SK-N-SH (cell line): ENCODE measurements around the gene BCO2. TPM values are rescaled to one million over a fixed set of nuclear protein-coding genes. Genes with fewer than 3 reads are reported as not detected.

ENCODE experiments used
- CTCF ChIA-PET: fragments of 300-600, 350-600 bp; formaldehyde crosslinking; extraction: SDS; loops from one replicate; lab custom pipeline; 2021; lab: Yijun Ruan, JAX
- POLR2A ChIA-PET: fragments of 350-600 bp; sonication (Branson Sonifier 250); formaldehyde crosslinking; extraction: SDS; loops from one replicate; lab custom pipeline; 2020; ENCODE audit warnings: antibody characterized with exemption, inconsistent platforms; lab: Yijun Ruan, JAX
- DNase-seq: peaks from one replicate; pipeline ENCODE4 v3.0.0; 2012
- H2AFZ ChIP-seq: fragments of 200-600 bp; sonication (generic); 2 replicates; pipeline ENCODE4 v1.8.1; 2016; ENCODE audit warnings: antibody characterized with exemption, mild to moderate bottlenecking, low read depth
- H3F3A ChIP-seq: fragments of 200-600 bp; sonication (generic); replicated peaks from 2 replicates; pipeline ENCODE3; 2016; ENCODE audit warnings: antibody characterized with exemption, mild to moderate bottlenecking; ENCODE audit not compliant: insufficient read depth
- H3K27ac ChIP-seq, 2 experiments: fragments of 200-500 bp in 1 of 2; fragments of 200-600 bp in 1 of 2; sonication (Bioruptor generic) in 1 of 2; sonication (generic), shearing (Covaris generic) in 1 of 2; 2 replicates each; pipeline versions ENCODE4 v1.5.1 to v1.6.1; 2014 to 2016; ENCODE audit warnings: low read depth in 2 of 2, inconsistent platforms in 1 of 2, low read length in 1 of 2, mild to moderate bottlenecking in 1 of 2, mixed read lengths in 1 of 2
- H3K27me3 ChIP-seq: fragments of 200-600 bp; sonication (generic), shearing (Covaris generic); 2 replicates; pipeline ENCODE4 v1.6.1; 2016; ENCODE audit warnings: mixed run types; ENCODE audit not compliant: insufficient read depth
- H3K36me3 ChIP-seq, 2 experiments: fragments of 200-500 bp in 1 of 2; fragments of 200-600 bp in 1 of 2; sonication (Bioruptor generic) in 1 of 2; sonication (generic) in 1 of 2; replicated peaks in 1 of 2; 2 replicates each; pipeline versions ENCODE3 to v1.5.1; 2014 to 2016; ENCODE audit warnings: low read length in 1 of 2, mild to moderate bottlenecking in 1 of 2; ENCODE audit not compliant: insufficient read depth in 2 of 2, control insufficient read depth in 1 of 2
- H3K4me1 ChIP-seq, 2 experiments: fragments of 200-500 bp in 1 of 2; fragments of 200-600 bp in 1 of 2; sonication (Bioruptor generic) in 1 of 2; sonication (generic), shearing (Covaris generic) in 1 of 2; 2 replicates each; pipeline versions ENCODE4 v1.5.1 to v1.6.1; 2014 to 2016; ENCODE audit warnings: low read depth in 1 of 2, low read length in 1 of 2, mixed run types in 1 of 2; ENCODE audit not compliant: insufficient read depth in 2 of 2, control insufficient read depth in 1 of 2
- H3K4me2 ChIP-seq: fragments of 200-600 bp; sonication (generic), shearing (Covaris generic); 2 replicates; pipeline ENCODE4 v1.6.1; 2017; ENCODE audit warnings: mixed run types
- H3K4me3 ChIP-seq, 2 experiments: fragments of 200-500 bp in 1 of 2; fragments of 200-600 bp in 1 of 2; sonication (Bioruptor generic) in 1 of 2; sonication (generic), shearing (Covaris generic) in 1 of 2; 2 replicates each; pipeline versions ENCODE4 v1.5.1 to v1.8.1; 2014 to 2016; ENCODE audit warnings: low read depth in 2 of 2, inconsistent platforms in 1 of 2, low read length in 1 of 2, mild to moderate bottlenecking in 1 of 2, mixed read lengths in 1 of 2, moderate library complexity in 1 of 2
- H3K79me2 ChIP-seq: fragments of 200-600 bp; sonication (generic); 2 replicates; pipeline ENCODE4 v1.8.1; 2017; ENCODE audit warnings: mild to moderate bottlenecking; ENCODE audit not compliant: insufficient read depth
- H3K9ac ChIP-seq: fragments of 200-600 bp; sonication (generic); 2 replicates; pipeline ENCODE4 v1.6.1; 2017; ENCODE audit warnings: mixed run types
- H3K9me2 ChIP-seq: fragments of 200-600 bp; sonication (generic); 2 replicates; pipeline ENCODE4 v1.6.1; 2017; ENCODE audit warnings: mixed run types
- H3K9me3 ChIP-seq: fragments of 200-600 bp; sonication (generic); 2 replicates; pipeline ENCODE4 v1.6.1; 2017; ENCODE audit warnings: mixed run types, mild to moderate bottlenecking, moderate library complexity
- H4K20me1 ChIP-seq: fragments of 200-600 bp; sonication (generic); 2 replicates; pipeline ENCODE4 v1.6.1; 2017; ENCODE audit warnings: mild to moderate bottlenecking, mixed run types; ENCODE audit not compliant: insufficient read depth
- CHD2 ChIP-seq: fragments of 150-350 bp; IDR thresholded peaks from 2 replicates; pipeline ENCODE4 v1.6.1; 2018; ENCODE audit warnings: low read length; ENCODE audit not compliant: partially characterized antibody
- EP300 ChIP-seq, 2 experiments: IDR thresholded peaks; 2 replicates each; pipeline versions ENCODE4 v1.4.0 to v1.6.1; 2012; ENCODE audit warnings: borderline replicate concordance in 1 of 2, low read depth in 1 of 2, low read length in 1 of 2
- EZH2phosphoT487 ChIP-seq: fragments of 200-600 bp; sonication (generic); IDR thresholded peaks from 2 replicates; pipeline ENCODE4 v1.6.1; 2017; ENCODE audit warnings: low read depth, mixed run types, mild to moderate bottlenecking, antibody characterized with exemption, moderate library complexity, borderline replicate concordance
- FOSL2 ChIP-seq: IDR thresholded peaks from 2 replicates; pipeline ENCODE4 v1.4.0; 2012; ENCODE audit warnings: low read depth, mild to moderate bottlenecking, moderate library complexity, borderline replicate concordance
- GATA2 ChIP-seq: sonication (generic); formaldehyde crosslinking; IDR thresholded peaks from 2 replicates; pipeline ENCODE4 v1.5.0; 2020; ENCODE audit warnings: mild to moderate bottlenecking, missing genetic modification reagents
- JUND ChIP-seq: IDR thresholded peaks from 2 replicates; pipeline ENCODE4 v1.4.0; 2012
- MAX ChIP-seq: IDR thresholded peaks from 2 replicates; pipeline ENCODE4 v1.4.0; 2012; ENCODE audit warnings: low read depth
- MEF2A ChIP-seq: IDR thresholded peaks from 2 replicates; pipeline ENCODE4 v1.4.0; 2012; ENCODE audit warnings: low read depth, borderline replicate concordance
- MXI1 ChIP-seq: IDR thresholded peaks from 2 replicates; pipeline ENCODE4 v1.6.1; 2012; ENCODE audit warnings: mild to moderate bottlenecking, low read depth, low read length, improper control_type of control experiment
- NFIC ChIP-seq: IDR thresholded peaks from 2 replicates; pipeline ENCODE4 v1.4.0; 2012; ENCODE audit warnings: borderline replicate concordance
- NRF1 ChIP-seq: IDR thresholded peaks from 2 replicates; pipeline ENCODE4 v1.6.1; 2012; ENCODE audit warnings: low read depth, mild to moderate bottlenecking, low read length
- PBX3 ChIP-seq: IDR thresholded peaks from 2 replicates; pipeline ENCODE4; 2012
- POLR2AphosphoS5 ChIP-seq: IDR thresholded peaks from 2 replicates; pipeline ENCODE4 v1.6.1; 2012; ENCODE audit warnings: low read depth, low read length
- RAD21 ChIP-seq: IDR thresholded peaks from 2 replicates; pipeline ENCODE4 v1.6.1; 2012; ENCODE audit warnings: mild to moderate bottlenecking, low read length
- RCOR1 ChIP-seq: fragments of 150-350 bp; IDR thresholded peaks from 2 replicates; pipeline ENCODE4 v1.6.1; 2017; ENCODE audit warnings: antibody characterized with exemption, low read length
- RFX5 ChIP-seq: IDR thresholded peaks from 2 replicates; pipeline ENCODE4 v1.6.1; 2012; ENCODE audit warnings: mild to moderate bottlenecking, improper control_type of control experiment, low read length
- SIN3A ChIP-seq: IDR thresholded peaks from 2 replicates; pipeline ENCODE4 v1.6.1; 2012; ENCODE audit warnings: low read depth, mild to moderate bottlenecking, low read length, moderate library complexity, borderline replicate concordance
- TAF1 ChIP-seq: IDR thresholded peaks from 2 replicates; pipeline ENCODE4 v1.6.1; 2012; ENCODE audit warnings: low read depth, mild to moderate bottlenecking, low read length, moderate library complexity, borderline replicate concordance
- TCF12 ChIP-seq: IDR thresholded peaks from 2 replicates; pipeline ENCODE4 v1.4.0; 2012
- TEAD4 ChIP-seq: IDR thresholded peaks from 2 replicates; pipeline ENCODE4 v1.4.0; 2012; ENCODE audit warnings: mild to moderate bottlenecking, borderline replicate concordance; ENCODE audit not compliant: insufficient read depth
- WGBS: methylation state at CpG from one replicate; pipeline ENCODE4 v1.1.6; 2017; ENCODE audit warnings: low lambda C conversion rate; 5-methylcytosine and 5-hydroxymethylcytosine counted together
- polyA plus RNA-seq, 3 experiments: library from polyadenylated mRNA; depleted of rRNA; stranded (reverse); fragments of >200 nt; gene quantifications; 2 replicates each; pipeline ENCODE4 v1.2.3, GENCODE V29; 2012
- TF ChIP-seq, protein P1 (sequence below): fragments of 150-350 bp; IDR thresholded peaks from 2 replicates; pipeline ENCODE4 v1.6.1; 2016; ENCODE audit warnings: mild to moderate bottlenecking, low read depth, low read length
- TF ChIP-seq, protein P2 (sequence below): fragments of 150-350 bp; IDR thresholded peaks from 2 replicates; pipeline ENCODE4 v1.6.1; 2017; ENCODE audit warnings: antibody characterized with exemption, low read length, low read depth, borderline replicate concordance

The BCO2 gene
- polyA plus RNA-seq, 1 of the 3 experiments (the other 2 are of a cell fraction) = 0.87 TPM

DNA sequence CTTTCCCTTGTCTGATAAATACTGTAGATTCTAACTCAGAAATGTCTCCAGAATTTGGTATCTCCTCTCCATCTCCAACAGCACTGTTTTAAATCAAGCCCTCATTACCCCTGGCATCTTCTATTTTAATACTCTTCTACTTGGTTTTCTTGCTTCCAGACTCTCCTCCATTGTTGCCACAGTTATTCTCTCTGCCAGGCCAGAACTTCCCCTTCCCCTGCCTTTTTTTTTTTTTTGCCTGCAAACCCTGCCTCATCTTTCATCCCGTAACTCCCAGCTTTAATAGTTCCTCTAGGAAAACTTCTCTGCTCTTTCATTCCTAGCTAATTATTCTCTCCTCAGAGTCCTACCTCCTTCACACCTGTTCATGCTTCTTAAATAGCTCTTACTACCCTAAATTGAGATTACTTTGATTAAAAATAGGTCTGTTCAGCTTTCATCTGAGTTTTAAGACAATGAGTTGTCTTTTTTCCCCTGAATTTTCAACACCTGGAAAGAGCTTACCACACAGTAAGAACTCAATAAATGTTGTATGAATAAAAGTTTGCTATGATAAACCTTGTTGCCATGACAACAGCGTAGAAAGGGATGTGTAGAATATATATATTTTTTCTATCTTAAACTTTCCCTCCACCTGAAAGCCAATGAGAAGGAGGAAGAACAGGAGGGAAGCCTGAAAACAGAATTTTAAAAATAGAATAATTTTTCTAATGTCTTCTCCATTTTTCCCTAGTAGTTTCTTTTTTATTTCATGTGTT, 15.0 kb upstream of the BCO2 start:
- POLR2A ChIA-PET = no interaction called here
- H3K9me3 ChIP-seq = no peaks in the 10 kb centered on the region
- no peak overlapping the region for H2AFZ ChIP-seq
- no peak overlapping the region for H3K4me2 ChIP-seq
- no peaks in the 10 kb centered on the region for H3K79me2 ChIP-seq
- peaks cover 15% of the 10 kb centered on the region for H3F3A ChIP-seq
- no peak overlapping the region for H3K27ac ChIP-seq
- peaks cover 0 to 15% of the 10 kb centered on the region in 2 experiments; a peak in 1 of 4 replicates for H3K4me1 ChIP-seq
- H4K20me1 ChIP-seq = no peaks in the 10 kb centered on the region
- H3K9ac ChIP-seq = no peak overlapping the region
- H3K27me3 ChIP-seq = no peaks in the 10 kb centered on the region
- 46% methylated on average over 2 of the region's 2 CpGs for WGBS
- CTCF ChIA-PET = interaction anchor here (1.0 to 1.4 kb wide), 2 partner anchors 10 to 15 kb away, joined by 3 read pairs; partner anchors contain the start of gene BCO2
- DNase-seq = no peak
- TF ChIP-seq, protein P1, sequence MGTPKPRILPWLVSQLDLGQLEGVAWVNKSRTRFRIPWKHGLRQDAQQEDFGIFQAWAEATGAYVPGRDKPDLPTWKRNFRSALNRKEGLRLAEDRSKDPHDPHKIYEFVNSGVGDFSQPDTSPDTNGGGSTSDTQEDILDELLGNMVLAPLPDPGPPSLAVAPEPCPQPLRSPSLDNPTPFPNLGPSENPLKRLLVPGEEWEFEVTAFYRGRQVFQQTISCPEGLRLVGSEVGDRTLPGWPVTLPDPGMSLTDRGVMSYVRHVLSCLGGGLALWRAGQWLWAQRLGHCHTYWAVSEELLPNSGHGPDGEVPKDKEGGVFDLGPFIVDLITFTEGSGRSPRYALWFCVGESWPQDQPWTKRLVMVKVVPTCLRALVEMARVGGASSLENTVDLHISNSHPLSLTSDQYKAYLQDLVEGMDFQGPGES = no peak
- TF ChIP-seq TEAD4 (no peak), RAD21 (no peak), JUND (no peak), MXI1 (no peak), GATA2 (CRISPR knock-in tag) (no peak), PBX3 (no peak), EZH2phosphoT487 (no peak), MEF2A (no peak), EP300 (IDR thresholded peaks at IDR 0.05; ENCODE audit: borderline replicate concordance in 1 of 2, low read depth in 1 of 2, low read length in 1 of 2) (no peak), FOSL2 (no peak), TAF1 (no peak), NRF1 (no peak), TCF12 (no peak), NFIC (no peak), RCOR1 (no peak)
- no peak overlapping the region for H3K4me3 ChIP-seq
- H3K9me2 ChIP-seq = no peaks in the 10 kb centered on the region
- H3K36me3 ChIP-seq = no peaks in the 10 kb centered on the region

GRCh38 chr11:112161012-112161411, 14.3 kb upstream of the BCO2 start:
- WGBS = 60% methylated on average over 1 of the region's 1 CpG
- ChIA-PET CTCF (interaction anchor here (1.0 to 1.4 kb wide), 2 partner anchors 11 to 14 kb away, joined by 3 read pairs; partner anchors contain the start of gene BCO2), POLR2A (no interaction called here)
- Histone ChIP-seq H3K36me3 (no peaks in the 10 kb centered on the region), H3K27ac (no peak overlapping the region), H4K20me1 (no peaks in the 10 kb centered on the region), H3K9me3 (no peaks in the 10 kb centered on the region), H3K9me2 (no peaks in the 10 kb centered on the region), H3K79me2 (no peaks in the 10 kb centered on the region), H3K9ac (no peak overlapping the region), H3K4me3 (no peak overlapping the region), H3K27me3 (no peaks in the 10 kb centered on the region), H3K4me2 (no peak overlapping the region), H3K4me1 (peaks cover 0 to 15% of the 10 kb centered on the region in 2 experiments; a peak in 1 of 4 replicates), H3F3A (peaks cover 15% of the 10 kb centered on the region), H2AFZ (no peak overlapping the region)
- TF ChIP-seq TEAD4 (no peak), NFIC (no peak), MAX (no peak), RFX5 (no peak), POLR2AphosphoS5 (no peak), JUND (no peak), SIN3A (no peak), TAF1 (no peak), CHD2 (no peak)
- TF ChIP-seq, protein P2, sequence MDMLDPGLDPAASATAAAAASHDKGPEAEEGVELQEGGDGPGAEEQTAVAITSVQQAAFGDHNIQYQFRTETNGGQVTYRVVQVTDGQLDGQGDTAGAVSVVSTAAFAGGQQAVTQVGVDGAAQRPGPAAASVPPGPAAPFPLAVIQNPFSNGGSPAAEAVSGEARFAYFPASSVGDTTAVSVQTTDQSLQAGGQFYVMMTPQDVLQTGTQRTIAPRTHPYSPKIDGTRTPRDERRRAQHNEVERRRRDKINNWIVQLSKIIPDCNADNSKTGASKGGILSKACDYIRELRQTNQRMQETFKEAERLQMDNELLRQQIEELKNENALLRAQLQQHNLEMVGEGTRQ = no peak
- DNase-seq = no peak
